Prostate gland (tissue), 2 donors: Measurements from ENCODE around the gene RBM33.

Experiments used
- CTCF ChIP-seq, 4 experiments: fragments of 200-600 bp in 2 of 4; fragments of 450-650 bp in 2 of 4; sonication (generic) in 2 of 4; IDR thresholded peaks; 1 replicate in 3 of 4; 2 replicates in 1 of 4; pipeline ENCODE4 v1.5.1; 2016 to 2019; ENCODE audit warnings: antibody characterized with exemption in 4 of 4, mild to moderate bottlenecking in 2 of 4, moderate library complexity in 2 of 4
- POLR2A ChIP-seq: fragments of 450-650 bp; IDR thresholded peaks from one replicate; pipeline ENCODE4 v1.6.1; 2016; ENCODE audit warnings: antibody characterized with exemption, mild to moderate bottlenecking
- POLR2AphosphoS5 ChIP-seq: sonication (generic); formaldehyde crosslinking; IDR thresholded peaks from one replicate; pipeline ENCODE4 v1.6.1; 2017; ENCODE audit warnings: antibody characterized with exemption

GRCh38 chr7:155685070-155685790 is 40.8 kb downstream of the RBM33 start:
- TF ChIP-seq CTCF (IDR thresholded peaks at IDR 0.05) = no peak
- TF ChIP-seq POLR2A = no peak
- TF ChIP-seq POLR2AphosphoS5 = no peak
